ENCODE measurements around the gene CFAP298.
"Not testable (repeated sequence)": the region's sequence is repeated elsewhere in the genome, so short reads cannot be mapped to it uniquely, and the experiment has no call there.

The CFAP298 gene

GRCh38 chr21:32612075-32612998 lies at the start of gene CFAP298:
Gene CFAP298, minus strand, starts transcription at chr21:32612377. Its CDS starts 134 bp downstream, at chr21:32612243.
- peak; percentile 83 for DNase-seq

GRCh38 chr21:32661026-32661782 lies 49.0 kb upstream of the CFAP298 start:
- not testable (repeated sequence) for DNase-seq

GRCh38 chr21:32658524-32658923 lies 46.3 kb upstream of the CFAP298 start:
- no peak for DNase-seq

- no peak for DNase-seq
Observed at GRCh38 chr21:32653326-32653901, 41.2 kb upstream of the CFAP298 start.

- no peak for DNase-seq
Observed at GRCh38 chr21:32648165-32648564, 36.0 kb upstream of the CFAP298 start.

GRCh38 chr21:32645261-32646182 lies 33.3 kb upstream of the CFAP298 start:
- no peak for DNase-seq

GRCh38 chr21:32641710-32642698 lies 29.8 kb upstream of the CFAP298 start:
- no peak for DNase-seq

- no peak for DNase-seq
Observed at GRCh38 chr21:32626621-32627196, 14.5 kb upstream of the CFAP298 start.

- DNase-seq, result not testable (repeated sequence)
Observed at GRCh38 chr21:32618218-32618617, 6.0 kb upstream of the CFAP298 start.

- no peak for DNase-seq
Observed at GRCh38 chr21:32613436-32614043, 1.4 kb upstream of the CFAP298 start.

GRCh38 chr21:32612999-32613337 lies 791 bp upstream of the CFAP298 start:
- DNase-seq, result no peak

GRCh38 chr21:32611471-32611997 lies 643 bp downstream of the CFAP298 start:
- no peak for DNase-seq

GRCh38 chr21:32610940-32611339 lies 1.2 kb downstream of the CFAP298 start:
- DNase-seq, result not testable (repeated sequence)

- no peak for DNase-seq
Observed at GRCh38 chr21:32608851-32609250, 3.3 kb downstream of the CFAP298 start.

- no peak for DNase-seq
Observed at GRCh38 chr21:32605469-32605868, 6.7 kb downstream of the CFAP298 start.

GRCh38 chr21:32604464-32604863 lies 7.7 kb downstream of the CFAP298 start:
- no peak for DNase-seq

GRCh38 chr21:32603131-32603530 lies 9.0 kb downstream of the CFAP298 start:
- no peak for DNase-seq

- DNase-seq, result no peak
Observed at GRCh38 chr21:32602099-32602498, 10.1 kb downstream of the CFAP298 start.

- no peak for DNase-seq
Observed at GRCh38 chr21:32599526-32599925, 12.7 kb downstream of the CFAP298 start.

- no peak for DNase-seq
Observed at GRCh38 chr21:32599091-32599490, 13.1 kb downstream of the CFAP298 start.
